ENCODE data around the gene AOC2.
"Not testable (repeated sequence)": the region's sequence is repeated elsewhere in the genome, so short reads cannot be mapped to it uniquely, and the experiment has no call there.

AOC2 gene

GRCh38 chr17:42894283-42895184, 50.2 kb downstream of the AOC2 start:
- TF ChIP-seq, protein P1, sequence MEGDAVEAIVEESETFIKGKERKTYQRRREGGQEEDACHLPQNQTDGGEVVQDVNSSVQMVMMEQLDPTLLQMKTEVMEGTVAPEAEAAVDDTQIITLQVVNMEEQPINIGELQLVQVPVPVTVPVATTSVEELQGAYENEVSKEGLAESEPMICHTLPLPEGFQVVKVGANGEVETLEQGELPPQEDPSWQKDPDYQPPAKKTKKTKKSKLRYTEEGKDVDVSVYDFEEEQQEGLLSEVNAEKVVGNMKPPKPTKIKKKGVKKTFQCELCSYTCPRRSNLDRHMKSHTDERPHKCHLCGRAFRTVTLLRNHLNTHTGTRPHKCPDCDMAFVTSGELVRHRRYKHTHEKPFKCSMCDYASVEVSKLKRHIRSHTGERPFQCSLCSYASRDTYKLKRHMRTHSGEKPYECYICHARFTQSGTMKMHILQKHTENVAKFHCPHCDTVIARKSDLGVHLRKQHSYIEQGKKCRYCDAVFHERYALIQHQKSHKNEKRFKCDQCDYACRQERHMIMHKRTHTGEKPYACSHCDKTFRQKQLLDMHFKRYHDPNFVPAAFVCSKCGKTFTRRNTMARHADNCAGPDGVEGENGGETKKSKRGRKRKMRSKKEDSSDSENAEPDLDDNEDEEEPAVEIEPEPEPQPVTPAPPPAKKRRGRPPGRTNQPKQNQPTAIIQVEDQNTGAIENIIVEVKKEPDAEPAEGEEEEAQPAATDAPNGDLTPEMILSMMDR (IDR thresholded peaks at IDR 0.05; ENCODE audit: control insufficient read depth, insufficient read depth, low read depth, low read length, missing control alignments), result no peak
- no peak for DNase-seq (ENCODE audit: low read depth)
- no peak overlapping the region for H3K4me3 ChIP-seq (ENCODE audit: control insufficient read depth, low read depth, low read length)

- TF ChIP-seq, protein P1 (IDR thresholded peaks at IDR 0.05; ENCODE audit: control insufficient read depth, insufficient read depth, low read depth, low read length, missing control alignments), result no peak
- peak; percentile 42 for DNase-seq (ENCODE audit: low read depth)
- H3K4me3 ChIP-seq (ENCODE audit: control insufficient read depth, low read depth, low read length), result no peak overlapping the region
These were observed 50.8 kb downstream of the AOC2 start for GRCh38 chr17:42895185-42895555.

DNA sequence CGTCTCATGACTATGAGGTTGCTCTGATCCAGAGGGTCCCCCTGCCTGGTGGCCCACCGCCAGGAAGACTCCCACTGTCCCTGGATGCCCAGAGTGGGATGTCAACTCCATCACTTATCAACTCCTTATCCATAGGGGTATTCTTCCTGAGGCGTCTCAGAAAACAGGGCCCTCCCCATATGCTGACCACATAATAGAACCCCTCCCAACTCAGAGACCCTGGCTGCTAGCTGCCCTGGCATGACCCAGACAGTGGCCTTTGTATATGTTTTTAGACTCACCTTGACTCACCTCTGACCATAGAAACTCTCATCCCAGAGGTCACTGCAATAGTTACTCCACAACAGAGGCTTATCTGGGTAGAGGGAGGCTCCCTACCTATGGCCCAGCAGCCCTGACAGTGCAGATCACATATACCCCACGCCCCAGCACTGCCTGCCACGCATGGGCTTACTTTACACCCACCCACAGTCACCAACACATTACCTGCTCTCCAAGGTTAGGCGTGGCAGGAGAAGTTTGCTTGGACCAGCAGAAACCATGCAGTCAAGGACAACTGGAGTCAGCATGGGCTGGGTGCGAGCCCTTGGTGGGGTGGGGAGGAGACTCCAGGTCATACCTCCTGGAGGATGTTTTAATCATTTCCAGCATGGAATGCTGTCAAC, 53.9 kb downstream of the AOC2 start:
- no peak overlapping the region for H3K4me3 ChIP-seq (ENCODE audit: control insufficient read depth, low read depth, low read length)
- TF ChIP-seq, protein P1 (IDR thresholded peaks at IDR 0.05; ENCODE audit: control insufficient read depth, insufficient read depth, low read depth, low read length, missing control alignments), result no peak
- DNase-seq (ENCODE audit: low read depth), result no peak

GRCh38 chr17:42899981-42900380, 55.6 kb downstream of the AOC2 start:
- H3K4me3 ChIP-seq (ENCODE audit: control insufficient read depth, low read depth, low read length); DNase-seq (ENCODE audit: low read depth): not testable (repeated sequence)
